Measurements from ENCODE around the gene ATP7B. TPM values are rescaled to one million over a fixed set of nuclear protein-coding genes. Genes with fewer than 3 reads are reported as not detected.

Gene ATP7B
- total and polyA plus RNA-seq, 2 of the 4 experiments (the other 2 are of a cell fraction), result 2.7 to 2.9 TPM

DNA sequence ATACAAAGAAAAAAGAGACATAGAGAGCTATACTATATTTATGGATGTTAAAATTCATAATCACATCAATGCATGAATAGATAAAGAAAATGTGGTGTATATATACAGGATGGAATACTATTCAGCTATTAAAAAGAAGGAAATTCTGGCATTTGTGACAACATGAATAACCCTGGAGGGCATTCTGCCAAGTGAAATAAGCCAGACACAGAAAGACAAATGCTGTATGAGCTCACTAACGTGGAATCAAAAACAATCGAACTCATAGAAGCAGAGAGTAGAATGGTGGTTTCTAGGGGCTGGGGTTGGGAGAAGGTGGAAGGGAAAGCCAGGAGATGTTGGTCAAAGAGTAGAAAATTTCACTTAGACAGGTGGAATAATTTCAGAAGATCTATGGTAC, 37.3 kb upstream of the ATP7B start:
- no peak overlapping the region for H3K4me2 ChIP-seq (ENCODE audit: low read depth, low read length)
- DNase-seq, result peak; percentile 41
- no peaks in the 10 kb centered on the region for H3K4me1 ChIP-seq (ENCODE audit: control insufficient read depth, insufficient read depth, low read length)
- dilution Hi-C loops (cut with HindIII; ENCODE audit: low sequenced_read_pairs, unreplicated experiment) (no loop called here), intact Hi-C loops (cut with micrococcal nuclease) (no loop called here), in situ Hi-C loops (cut with MboI; ENCODE audit: low sequenced_read_pairs) (no loop called here)
- no CpG with 5 or more reads among the region's 2 CpGs for WGBS, 2 experiments (ENCODE audit: extremely low coverage in 2 of 2, insufficient read length in 1 of 2)
- H4K20me1 ChIP-seq (ENCODE audit: insufficient read depth, low read length), result no peaks in the 10 kb centered on the region
- H2AFZ ChIP-seq (replicated peaks; ENCODE audit: low read length, poor library complexity), result no peak overlapping the region
- H2AK9ac ChIP-seq (replicated peaks; ENCODE audit: low read depth, low read length, poor library complexity), result no peak overlapping the region
- H3K9me1 ChIP-seq (ENCODE audit: insufficient read depth, low read length), result no peaks in the 10 kb centered on the region
- no peak overlapping the region for H2BK20ac ChIP-seq (ENCODE audit: low read depth, low read length)
- no peak overlapping the region for H2BK5ac ChIP-seq (ENCODE audit: low read depth, low read length, poor library complexity, severe bottlenecking)
- BruUV-seq (replicated peaks), result no TSS peak
- no peak overlapping the region for H3K23ac ChIP-seq (ENCODE audit: low read depth, low read length)
- H4K91ac ChIP-seq (ENCODE audit: insufficient read depth, low read depth, low read length), result no peak overlapping the region
- H2AK5ac ChIP-seq (ENCODE audit: low read depth, low read length), result no peak overlapping the region
- H2BK120ac ChIP-seq (ENCODE audit: low read depth, low read length), result no peak overlapping the region
- H3K36me3 ChIP-seq (ENCODE audit: control insufficient read depth, insufficient read depth, low read length), result no peaks in the 10 kb centered on the region
- H3K4ac ChIP-seq (ENCODE audit: low read depth, low read length), result no peak overlapping the region
- no peak overlapping the region for H2BK15ac ChIP-seq (ENCODE audit: low read depth, low read length)
- no peak overlapping the region for H4K8ac ChIP-seq (ENCODE audit: low read depth in 2 of 2, low read length in 2 of 2)
- no peak overlapping the region for H3K9ac ChIP-seq (ENCODE audit: low read depth, low read length)
- ChIA-PET CTCF (no interaction called here), POLR2A (ENCODE audit: unreplicated experiment) (no interaction called here)
- no peak for TF ChIP-seq POLR2A (IDR thresholded peaks at IDR 0.05; ENCODE audit: low read depth, low read length)
- TF ChIP-seq, protein P1, sequence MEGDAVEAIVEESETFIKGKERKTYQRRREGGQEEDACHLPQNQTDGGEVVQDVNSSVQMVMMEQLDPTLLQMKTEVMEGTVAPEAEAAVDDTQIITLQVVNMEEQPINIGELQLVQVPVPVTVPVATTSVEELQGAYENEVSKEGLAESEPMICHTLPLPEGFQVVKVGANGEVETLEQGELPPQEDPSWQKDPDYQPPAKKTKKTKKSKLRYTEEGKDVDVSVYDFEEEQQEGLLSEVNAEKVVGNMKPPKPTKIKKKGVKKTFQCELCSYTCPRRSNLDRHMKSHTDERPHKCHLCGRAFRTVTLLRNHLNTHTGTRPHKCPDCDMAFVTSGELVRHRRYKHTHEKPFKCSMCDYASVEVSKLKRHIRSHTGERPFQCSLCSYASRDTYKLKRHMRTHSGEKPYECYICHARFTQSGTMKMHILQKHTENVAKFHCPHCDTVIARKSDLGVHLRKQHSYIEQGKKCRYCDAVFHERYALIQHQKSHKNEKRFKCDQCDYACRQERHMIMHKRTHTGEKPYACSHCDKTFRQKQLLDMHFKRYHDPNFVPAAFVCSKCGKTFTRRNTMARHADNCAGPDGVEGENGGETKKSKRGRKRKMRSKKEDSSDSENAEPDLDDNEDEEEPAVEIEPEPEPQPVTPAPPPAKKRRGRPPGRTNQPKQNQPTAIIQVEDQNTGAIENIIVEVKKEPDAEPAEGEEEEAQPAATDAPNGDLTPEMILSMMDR (conservative IDR thresholded peaks at IDR 0.05; ENCODE audit: low read depth, low read length), result no peak
- TF ChIP-seq RFX5 (IDR thresholded peaks at IDR 0.05; ENCODE audit: low read depth, low read length), result no peak
- no peak for TF ChIP-seq MAZ (IDR thresholded peaks at IDR 0.05; ENCODE audit: borderline replicate concordance, low read depth, low read length)
- TF ChIP-seq CEBPB (IDR thresholded peaks at IDR 0.05; ENCODE audit: low read depth, low read length), result no peak
- TF ChIP-seq NFE2L2 (IDR thresholded peaks at IDR 0.05; ENCODE audit: low read depth, low read length), result no peak
- TF ChIP-seq FOS (IDR thresholded peaks at IDR 0.05; ENCODE audit: low read depth, low read length), result no peak
- no peak for TF ChIP-seq RCOR1 (IDR thresholded peaks at IDR 0.05; ENCODE audit: insufficient replicate concordance, low read length)
- H3K27me3 ChIP-seq (ENCODE audit: control insufficient read depth, insufficient read depth, low read length), result no peaks in the 10 kb centered on the region
- H3K18ac ChIP-seq (ENCODE audit: low read depth, low read length), result no peak overlapping the region
- no peak overlapping the region for H3K14ac ChIP-seq (replicated peaks; ENCODE audit: low read depth, low read length)
- H3K4me3 ChIP-seq (ENCODE audit: insufficient read depth, low read depth, low read length), result no peak overlapping the region
- no peak overlapping the region for H3K56ac ChIP-seq (ENCODE audit: extremely low read depth, insufficient read depth, low read length)
- ATAC-seq (ENCODE audit: low read depth), result no peak
- H3K27ac ChIP-seq (ENCODE audit: insufficient read depth, low read length), result no peak overlapping the region
- no peak overlapping the region for H4K5ac ChIP-seq (ENCODE audit: low read depth, low read length)
- H3K9me3 ChIP-seq (ENCODE audit: control insufficient read depth, insufficient read depth, low read length), result no peaks in the 10 kb centered on the region
- no peaks in the 10 kb centered on the region for H3K79me1 ChIP-seq (ENCODE audit: low read depth in 1 of 2, low read length in 2 of 2)

Measured in IMR-90 (cell line).